Prostate gland (tissue), 2 donors: ENCODE data around the gene NFU1. TPM values are rescaled to one million over a fixed set of nuclear protein-coding genes. Genes with fewer than 3 reads are reported as not detected.

ENCODE experiments used
- DNase-seq: peaks from one replicate; pipeline ENCODE4 v3.0.0-alpha.2; 2019; ENCODE audit warnings: low spot score
- H3K27ac ChIP-seq, 2 donors: fragments of 200-600 bp; sonication (generic); 2 replicates each; pipeline ENCODE4 v1.5.1; 2017 to 2019
- H3K27me3 ChIP-seq: fragments of 200-600 bp; sonication (generic); replicated peaks from 2 replicates; pipeline ENCODE4 v1.5.1; 2019; ENCODE audit not compliant: insufficient read depth
- H3K36me3 ChIP-seq, 2 donors: fragments of 200-600 bp; sonication (generic); 1 replicate in 1 of 2; 2 replicates in 1 of 2; pipeline versions ENCODE4 v1.5.1 to v1.8.1; 2017 to 2019
- H3K4me1 ChIP-seq: fragments of 200-600 bp; sonication (generic); replicated peaks from 2 replicates; pipeline ENCODE4 v1.5.1; 2019
- H3K4me3 ChIP-seq, 2 donors: fragments of 200-600 bp; sonication (generic); 2 replicates each; pipeline ENCODE4 v1.5.1; 2017 to 2019
- H3K9me3 ChIP-seq: fragments of 200-600 bp; sonication (generic); 2 replicates; pipeline ENCODE4 v1.5.1; 2017
- POLR2A ChIP-seq: fragments of 450-650 bp; IDR thresholded peaks from one replicate; pipeline ENCODE4 v1.6.1; 2016; ENCODE audit warnings: antibody characterized with exemption, mild to moderate bottlenecking
- POLR2AphosphoS5 ChIP-seq: sonication (generic); formaldehyde crosslinking; IDR thresholded peaks from one replicate; pipeline ENCODE4 v1.6.1; 2017; ENCODE audit warnings: antibody characterized with exemption
- WGBS: methylation state at CpG from one replicate; pipeline ENCODE4 v1.1.5; 2018; 5-methylcytosine and 5-hydroxymethylcytosine counted together
- intact Hi-C: fragments of 100-400 bp; cut with DNase I; formaldehyde crosslinking; loops from one replicate; pipeline ENCODE4 v1.14.2; 2022
- total RNA-seq, 2 donors: library from RNA; depleted of rRNA; stranded (reverse); fragments of >200 nt; gene quantifications; one replicate each; pipeline ENCODE4 v1.1.0, GENCODE V29; 2016
- TF ChIP-seq, protein P1 (sequence below), 4 experiments: fragments of 200-600 bp in 2 of 4; fragments of 450-650 bp in 2 of 4; sonication (generic) in 2 of 4; IDR thresholded peaks; 1 replicate in 3 of 4; 2 replicates in 1 of 4; pipeline ENCODE4 v1.5.1; 2016 to 2019; ENCODE audit warnings: antibody characterized with exemption in 4 of 4, mild to moderate bottlenecking in 2 of 4, moderate library complexity in 2 of 4

NFU1 gene
- total RNA-seq, 2 donors from 2014 or later: 33.4 to 42.0 TPM

DNA sequence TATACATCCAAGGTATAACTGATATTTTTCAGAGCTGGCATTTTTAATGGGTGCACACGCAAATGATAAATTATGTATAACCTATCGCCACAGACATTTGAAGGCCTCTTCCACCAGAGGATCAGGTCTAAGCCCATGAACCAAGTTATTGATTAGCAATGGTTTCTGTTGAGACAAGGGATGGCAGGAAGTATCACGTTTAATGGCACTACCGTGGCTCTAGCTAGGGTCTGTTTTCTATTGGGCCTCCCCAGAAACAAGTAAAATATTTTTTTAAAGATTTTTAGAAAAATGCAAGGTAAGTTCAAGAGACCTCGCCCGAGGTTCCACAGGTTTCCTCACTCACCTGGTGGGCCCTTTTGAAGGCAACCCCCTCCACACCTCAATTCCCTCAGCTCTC is 50.9 kb downstream of the NFU1 start:
- intact Hi-C loops: loop anchor here (5.0 kb wide), 2 partner anchors 51 to 256 kb away; partner anchors contain the start of genes AAK1 and NFU1
- DNase-seq: no peak
- H3K9me3 ChIP-seq: no peaks in the 10 kb centered on the region
- no peak for TF ChIP-seq POLR2AphosphoS5
- TF ChIP-seq, protein P1, sequence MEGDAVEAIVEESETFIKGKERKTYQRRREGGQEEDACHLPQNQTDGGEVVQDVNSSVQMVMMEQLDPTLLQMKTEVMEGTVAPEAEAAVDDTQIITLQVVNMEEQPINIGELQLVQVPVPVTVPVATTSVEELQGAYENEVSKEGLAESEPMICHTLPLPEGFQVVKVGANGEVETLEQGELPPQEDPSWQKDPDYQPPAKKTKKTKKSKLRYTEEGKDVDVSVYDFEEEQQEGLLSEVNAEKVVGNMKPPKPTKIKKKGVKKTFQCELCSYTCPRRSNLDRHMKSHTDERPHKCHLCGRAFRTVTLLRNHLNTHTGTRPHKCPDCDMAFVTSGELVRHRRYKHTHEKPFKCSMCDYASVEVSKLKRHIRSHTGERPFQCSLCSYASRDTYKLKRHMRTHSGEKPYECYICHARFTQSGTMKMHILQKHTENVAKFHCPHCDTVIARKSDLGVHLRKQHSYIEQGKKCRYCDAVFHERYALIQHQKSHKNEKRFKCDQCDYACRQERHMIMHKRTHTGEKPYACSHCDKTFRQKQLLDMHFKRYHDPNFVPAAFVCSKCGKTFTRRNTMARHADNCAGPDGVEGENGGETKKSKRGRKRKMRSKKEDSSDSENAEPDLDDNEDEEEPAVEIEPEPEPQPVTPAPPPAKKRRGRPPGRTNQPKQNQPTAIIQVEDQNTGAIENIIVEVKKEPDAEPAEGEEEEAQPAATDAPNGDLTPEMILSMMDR (IDR thresholded peaks at IDR 0.05): no peak
- TF ChIP-seq POLR2A: no peak
- H3K4me1 ChIP-seq: peaks cover 2% of the 10 kb centered on the region
- no peaks in the 10 kb centered on the region for H3K27me3 ChIP-seq
- WGBS: 3% methylated on average over 6 of the region's 6 CpGs
- H3K4me3 ChIP-seq: peak overlapping the region; percentile 67 to 99
- peak overlapping the region; percentile 84 to 93 for H3K27ac ChIP-seq
- no peaks in the 10 kb centered on the region for H3K36me3 ChIP-seq

DNA sequence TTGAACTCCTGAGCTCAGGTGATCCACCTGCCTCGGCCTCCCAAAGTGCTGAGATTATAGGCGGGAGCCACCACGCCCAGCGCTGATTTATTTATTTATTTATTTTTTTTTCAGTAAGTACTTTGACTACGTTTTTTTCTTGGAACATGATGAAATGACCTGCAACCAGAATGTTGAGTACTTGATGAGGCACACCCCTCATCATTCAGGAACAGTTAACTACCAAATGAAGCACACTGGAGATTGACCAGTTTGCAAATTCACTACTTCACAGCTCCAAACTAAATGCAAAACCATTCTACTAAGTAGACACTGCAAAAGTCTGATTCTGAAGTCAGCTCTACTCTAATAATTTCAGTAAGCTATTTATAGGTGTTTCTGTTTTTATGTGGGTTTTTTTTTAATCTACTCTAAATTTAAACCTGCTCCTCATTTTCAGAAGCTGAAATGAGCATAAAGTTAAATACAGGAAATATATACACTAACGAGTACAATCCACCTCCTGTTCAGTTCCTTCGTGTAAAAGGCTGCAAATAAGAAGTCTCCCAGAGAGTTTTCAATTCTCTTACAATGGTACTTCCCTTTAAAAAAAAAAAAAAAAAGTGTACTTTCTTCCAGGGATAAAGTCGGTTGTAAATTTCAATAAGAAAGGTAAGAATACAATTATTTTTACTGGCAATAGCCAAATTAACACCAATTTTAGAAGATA is 51.6 kb downstream of the NFU1 start:
- Histone ChIP-seq H3K4me1 (peaks cover 2% of the 10 kb centered on the region), H3K4me3 (peak overlapping the region; percentile 67 to 99), H3K36me3 (no peaks in the 10 kb centered on the region), H3K27me3 (no peaks in the 10 kb centered on the region), H3K27ac (peak overlapping the region in 1 of 2 donors; percentile 84), H3K9me3 (no peaks in the 10 kb centered on the region)
- 49% methylated on average over 8 of the region's 8 CpGs for WGBS
- DNase-seq: no peak
- no peak for TF ChIP-seq POLR2A
- intact Hi-C loops: loop anchor here (5.0 kb wide), 2 partner anchors 52 to 257 kb away; partner anchors contain the start of genes AAK1 and NFU1

DNA sequence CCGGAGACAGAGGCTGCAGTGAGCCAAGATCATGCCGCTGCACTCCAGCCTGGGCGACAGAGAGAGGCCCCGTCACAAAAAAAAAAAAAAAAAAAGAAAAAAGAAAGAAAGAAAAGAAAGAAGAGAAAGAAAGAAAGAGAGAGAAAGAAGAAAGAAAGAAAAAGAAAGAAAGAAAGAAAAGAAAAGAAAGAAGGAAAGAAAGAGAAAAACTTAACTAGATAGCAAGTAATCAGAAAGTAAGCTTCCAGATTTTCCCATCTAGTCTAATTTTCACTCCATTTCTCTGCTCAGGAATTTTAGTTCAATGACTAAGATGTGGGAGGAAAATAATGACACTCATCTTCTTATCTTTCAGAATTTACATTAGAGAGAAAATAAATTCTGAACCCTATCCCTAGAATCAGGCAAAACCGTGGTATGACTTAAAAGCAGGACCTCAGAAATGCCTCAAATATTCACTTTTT is 52.6 kb downstream of the NFU1 start:
- 96% methylated on average over 5 of the region's 5 CpGs for WGBS
- Histone ChIP-seq H3K27me3 (no peaks in the 10 kb centered on the region), H3K36me3 (no peaks in the 10 kb centered on the region), H3K9me3 (no peaks in the 10 kb centered on the region), H3K27ac (no peak overlapping the region), H3K4me3 (no peak overlapping the region), H3K4me1 (peaks cover 2% of the 10 kb centered on the region)
- no peak for DNase-seq
- TF ChIP-seq, protein P1 (IDR thresholded peaks at IDR 0.05): no peak
- TF ChIP-seq POLR2A: no peak
- no peak for TF ChIP-seq POLR2AphosphoS5
- intact Hi-C loops: loop anchor here (5.0 kb wide), 2 partner anchors 53 to 258 kb away; partner anchors contain the start of genes AAK1 and NFU1

DNA sequence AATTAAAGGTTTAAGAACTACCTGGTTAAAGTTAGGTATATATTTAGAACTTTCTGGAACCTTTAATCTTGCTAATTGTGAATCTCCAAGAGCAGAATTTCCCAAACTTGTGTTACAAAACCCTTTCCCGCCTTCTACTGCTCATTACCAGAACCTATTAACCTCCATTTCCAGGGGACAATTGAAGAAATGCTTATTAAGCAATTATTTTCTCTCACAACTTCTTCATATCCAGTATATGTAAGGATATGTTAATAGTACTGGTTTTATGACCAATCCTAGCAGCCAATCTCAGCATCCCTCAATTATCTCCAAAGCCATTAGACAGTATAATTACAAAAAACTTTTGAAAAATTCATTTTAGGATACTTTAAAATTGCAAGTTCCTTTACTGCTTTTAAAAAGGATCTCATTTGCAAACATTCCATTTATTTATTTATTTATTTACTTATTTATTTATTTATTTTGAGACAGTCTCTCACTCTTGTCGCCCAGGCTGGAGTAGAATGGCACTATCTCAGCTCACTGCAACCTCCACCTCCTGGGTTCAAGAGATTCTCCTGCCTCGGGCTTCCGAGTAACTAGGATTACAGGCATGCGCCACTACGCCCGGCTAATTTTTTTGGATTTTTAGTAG is 53.9 kb downstream of the NFU1 start:
- H3K36me3 ChIP-seq: no peaks in the 10 kb centered on the region
- peaks cover 2% of the 10 kb centered on the region for H3K4me1 ChIP-seq
- H3K27ac ChIP-seq: no peak overlapping the region
- DNase-seq: no peak
- H3K27me3 ChIP-seq: no peaks in the 10 kb centered on the region
- H3K4me3 ChIP-seq: no peak overlapping the region
- TF ChIP-seq POLR2A (no peak), POLR2AphosphoS5 (no peak)
- TF ChIP-seq, protein P1 (IDR thresholded peaks at IDR 0.05): no peak
- no peaks in the 10 kb centered on the region for H3K9me3 ChIP-seq
- intact Hi-C loops: no loop called here
- WGBS: 95% methylated on average over 7 of the region's 7 CpGs

DNA sequence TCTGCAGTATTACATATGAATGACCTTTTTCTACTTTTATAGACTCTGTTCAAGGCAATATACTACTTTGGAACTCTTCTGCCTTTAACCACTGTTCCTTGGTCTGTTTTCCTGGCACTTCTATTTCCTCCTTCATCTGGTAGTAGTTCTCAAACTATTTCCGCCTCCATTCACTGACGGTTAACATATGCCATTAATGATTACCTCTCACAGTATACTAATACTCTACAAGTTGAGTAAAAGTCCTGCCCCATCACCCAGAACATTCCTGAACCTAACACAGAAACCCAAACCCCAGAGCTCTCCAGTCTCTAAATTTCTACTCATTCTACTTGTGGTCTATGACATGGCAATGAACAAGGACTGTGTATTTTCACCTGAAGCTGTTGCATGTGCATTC is 54.7 kb downstream of the NFU1 start:
- WGBS: 84% methylated on average over 2 of the region's 2 CpGs
- TF ChIP-seq POLR2A (no peak), POLR2AphosphoS5 (no peak)
- TF ChIP-seq, protein P1 (IDR thresholded peaks at IDR 0.05): no peak
- intact Hi-C loops: no loop called here
- Histone ChIP-seq H3K4me3 (no peak overlapping the region), H3K9me3 (no peaks in the 10 kb centered on the region), H3K27ac (no peak overlapping the region), H3K27me3 (no peaks in the 10 kb centered on the region), H3K36me3 (no peaks in the 10 kb centered on the region), H3K4me1 (no peaks in the 10 kb centered on the region)
- no peak for DNase-seq
